HG03025 (cell line): ENCODE results near the gene PPM1E.

Experiments
- ATAC-seq: cut with Tn5 transposase; IDR thresholded peaks from one replicate; pipeline ENCODE4 v1.9.1; 2021; ENCODE audit warnings: mild to moderate bottlenecking, moderate library complexity; ENCODE audit not compliant: unreplicated experiment, low FRiP score

The PPM1E gene

GRCh38 chr17:59028328-59028727 lies 272.7 kb downstream of the PPM1E start:
- no peak for ATAC-seq

GRCh38 chr17:59030811-59031210 lies 275.2 kb downstream of the PPM1E start:
- no peak for ATAC-seq
